ENCODE data around the gene ATP13A4.
A peak's percentile ranks its signal among the peaks of the same experiment; 100 is the strongest.

Gene ATP13A4

DNA sequence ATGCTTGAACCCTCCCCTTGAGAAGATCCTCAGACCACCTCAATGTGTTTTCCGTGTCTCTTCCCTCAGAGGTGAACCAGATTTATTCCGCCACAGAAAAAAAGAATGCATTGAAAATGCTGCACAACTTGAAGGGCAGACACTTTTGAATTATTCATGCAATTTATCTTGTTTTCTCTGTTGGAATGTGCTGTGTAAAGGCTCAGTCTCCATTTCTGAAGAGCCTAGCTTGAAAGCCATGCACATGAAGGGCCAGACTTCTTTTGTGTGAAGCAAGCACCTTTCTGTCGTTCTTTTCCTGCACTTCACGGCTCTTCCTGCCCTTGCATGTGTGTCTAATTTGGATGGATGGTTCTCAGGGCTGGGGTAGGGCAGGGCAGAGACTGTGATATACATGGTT lies 97.2 kb downstream of the ATP13A4 start:
- no peak overlapping the region for H3K4me2 ChIP-seq (ENCODE audit: low read length)
- H3K9me3 ChIP-seq (ENCODE audit: control insufficient read depth, insufficient read depth, low read length): no peaks in the 10 kb centered on the region
- no peaks in the 10 kb centered on the region for H3F3A ChIP-seq (ENCODE audit: control insufficient read depth, insufficient read depth)
- TF ChIP-seq, protein P1, sequence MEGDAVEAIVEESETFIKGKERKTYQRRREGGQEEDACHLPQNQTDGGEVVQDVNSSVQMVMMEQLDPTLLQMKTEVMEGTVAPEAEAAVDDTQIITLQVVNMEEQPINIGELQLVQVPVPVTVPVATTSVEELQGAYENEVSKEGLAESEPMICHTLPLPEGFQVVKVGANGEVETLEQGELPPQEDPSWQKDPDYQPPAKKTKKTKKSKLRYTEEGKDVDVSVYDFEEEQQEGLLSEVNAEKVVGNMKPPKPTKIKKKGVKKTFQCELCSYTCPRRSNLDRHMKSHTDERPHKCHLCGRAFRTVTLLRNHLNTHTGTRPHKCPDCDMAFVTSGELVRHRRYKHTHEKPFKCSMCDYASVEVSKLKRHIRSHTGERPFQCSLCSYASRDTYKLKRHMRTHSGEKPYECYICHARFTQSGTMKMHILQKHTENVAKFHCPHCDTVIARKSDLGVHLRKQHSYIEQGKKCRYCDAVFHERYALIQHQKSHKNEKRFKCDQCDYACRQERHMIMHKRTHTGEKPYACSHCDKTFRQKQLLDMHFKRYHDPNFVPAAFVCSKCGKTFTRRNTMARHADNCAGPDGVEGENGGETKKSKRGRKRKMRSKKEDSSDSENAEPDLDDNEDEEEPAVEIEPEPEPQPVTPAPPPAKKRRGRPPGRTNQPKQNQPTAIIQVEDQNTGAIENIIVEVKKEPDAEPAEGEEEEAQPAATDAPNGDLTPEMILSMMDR (IDR thresholded peaks at IDR 0.05; ENCODE audit: low read depth, low read length, poor library complexity, severe bottlenecking): no peak
- no peak for TF ChIP-seq EZH2phosphoT487 (IDR thresholded peaks at IDR 0.05; ENCODE audit: borderline replicate concordance, low read length)
- no peaks in the 10 kb centered on the region for H3K4me1 ChIP-seq (ENCODE audit: control insufficient read depth, low read length)
- H3K27ac ChIP-seq (ENCODE audit: low read depth, low read length): no peak overlapping the region
- no peaks in the 10 kb centered on the region for H3K9me2 ChIP-seq (replicated peaks; ENCODE audit: control insufficient read depth, low read length)
- no peak overlapping the region for H3K4me3 ChIP-seq (ENCODE audit: low read length)
- H4K20me1 ChIP-seq (ENCODE audit: control insufficient read depth, insufficient read depth, low read depth, low read length): no peaks in the 10 kb centered on the region
- H3K36me3 ChIP-seq (ENCODE audit: control insufficient read depth, low read length): no peaks in the 10 kb centered on the region
- H3K27me3 ChIP-seq (ENCODE audit: control insufficient read depth, low read length): peaks cover 4% of the 10 kb centered on the region
- no peaks in the 10 kb centered on the region for H3K79me2 ChIP-seq (ENCODE audit: control insufficient read depth, low read length)

- H3K27me3 ChIP-seq (ENCODE audit: control insufficient read depth, low read length): no peaks in the 10 kb centered on the region
- no peaks in the 10 kb centered on the region for H4K20me1 ChIP-seq (ENCODE audit: control insufficient read depth, insufficient read depth, low read depth, low read length)
- no peak overlapping the region for H3K4me2 ChIP-seq (ENCODE audit: low read length)
- H3K79me2 ChIP-seq (ENCODE audit: control insufficient read depth, low read length): no peaks in the 10 kb centered on the region
- H3K27ac ChIP-seq (ENCODE audit: low read depth, low read length): no peak overlapping the region
- H3K4me1 ChIP-seq (ENCODE audit: control insufficient read depth, low read length): peaks cover 6% of the 10 kb centered on the region
- TF ChIP-seq EZH2phosphoT487 (IDR thresholded peaks at IDR 0.05; ENCODE audit: borderline replicate concordance, low read length): no peak
- TF ChIP-seq, protein P1 (IDR thresholded peaks at IDR 0.05; ENCODE audit: low read depth, low read length, poor library complexity, severe bottlenecking): peak; percentile 22
- H3F3A ChIP-seq (ENCODE audit: control insufficient read depth, insufficient read depth): no peaks in the 10 kb centered on the region
- no peak overlapping the region for H3K4me3 ChIP-seq (ENCODE audit: low read length)
- H3K9me2 ChIP-seq (replicated peaks; ENCODE audit: control insufficient read depth, low read length): no peaks in the 10 kb centered on the region
- no peaks in the 10 kb centered on the region for H3K36me3 ChIP-seq (ENCODE audit: control insufficient read depth, low read length)
- H3K9me3 ChIP-seq (ENCODE audit: control insufficient read depth, insufficient read depth, low read length): no peaks in the 10 kb centered on the region
Observed at GRCh38 chr3:193452338-193452737, 102.4 kb downstream of the ATP13A4 start.

DNA sequence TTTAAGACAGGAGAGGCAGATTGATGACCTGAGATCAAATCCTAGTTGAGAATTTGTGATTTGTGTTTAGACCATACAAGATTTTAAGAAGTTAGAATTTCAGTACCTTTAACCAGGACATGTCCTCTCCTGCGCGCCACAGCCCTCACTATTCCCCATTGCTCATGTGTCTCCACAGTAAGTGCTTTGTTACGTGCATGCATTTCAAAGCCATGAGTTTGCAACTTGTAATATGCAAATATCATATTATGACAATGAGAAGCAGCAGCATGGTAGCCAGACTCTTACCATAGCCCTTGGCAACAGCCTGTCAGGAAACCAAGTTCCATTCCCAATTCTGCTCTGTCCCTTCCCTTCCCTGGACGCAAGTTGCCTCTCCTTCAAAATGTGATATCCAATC lies 102.8 kb downstream of the ATP13A4 start:
- Histone ChIP-seq H3K27ac (ENCODE audit: low read depth, low read length) (no peak overlapping the region), H4K20me1 (ENCODE audit: control insufficient read depth, insufficient read depth, low read depth, low read length) (no peaks in the 10 kb centered on the region), H3K36me3 (ENCODE audit: control insufficient read depth, low read length) (no peaks in the 10 kb centered on the region), H3K4me1 (ENCODE audit: control insufficient read depth, low read length) (peaks cover 11% of the 10 kb centered on the region), H3K9me2 (replicated peaks; ENCODE audit: control insufficient read depth, low read length) (no peaks in the 10 kb centered on the region), H3K27me3 (ENCODE audit: control insufficient read depth, low read length) (no peaks in the 10 kb centered on the region), H3K9me3 (ENCODE audit: control insufficient read depth, insufficient read depth, low read length) (no peaks in the 10 kb centered on the region), H3K79me2 (ENCODE audit: control insufficient read depth, low read length) (no peaks in the 10 kb centered on the region), H3F3A (ENCODE audit: control insufficient read depth, insufficient read depth) (no peaks in the 10 kb centered on the region), H3K4me3 (ENCODE audit: low read length) (no peak overlapping the region), H3K4me2 (ENCODE audit: low read length) (no peak overlapping the region)
- TF ChIP-seq, protein P1 (IDR thresholded peaks at IDR 0.05; ENCODE audit: low read depth, low read length, poor library complexity, severe bottlenecking): no peak
- TF ChIP-seq EZH2phosphoT487 (IDR thresholded peaks at IDR 0.05; ENCODE audit: borderline replicate concordance, low read length): no peak
